ENCODE data around the gene TLNRD1.

Gene TLNRD1

DNA sequence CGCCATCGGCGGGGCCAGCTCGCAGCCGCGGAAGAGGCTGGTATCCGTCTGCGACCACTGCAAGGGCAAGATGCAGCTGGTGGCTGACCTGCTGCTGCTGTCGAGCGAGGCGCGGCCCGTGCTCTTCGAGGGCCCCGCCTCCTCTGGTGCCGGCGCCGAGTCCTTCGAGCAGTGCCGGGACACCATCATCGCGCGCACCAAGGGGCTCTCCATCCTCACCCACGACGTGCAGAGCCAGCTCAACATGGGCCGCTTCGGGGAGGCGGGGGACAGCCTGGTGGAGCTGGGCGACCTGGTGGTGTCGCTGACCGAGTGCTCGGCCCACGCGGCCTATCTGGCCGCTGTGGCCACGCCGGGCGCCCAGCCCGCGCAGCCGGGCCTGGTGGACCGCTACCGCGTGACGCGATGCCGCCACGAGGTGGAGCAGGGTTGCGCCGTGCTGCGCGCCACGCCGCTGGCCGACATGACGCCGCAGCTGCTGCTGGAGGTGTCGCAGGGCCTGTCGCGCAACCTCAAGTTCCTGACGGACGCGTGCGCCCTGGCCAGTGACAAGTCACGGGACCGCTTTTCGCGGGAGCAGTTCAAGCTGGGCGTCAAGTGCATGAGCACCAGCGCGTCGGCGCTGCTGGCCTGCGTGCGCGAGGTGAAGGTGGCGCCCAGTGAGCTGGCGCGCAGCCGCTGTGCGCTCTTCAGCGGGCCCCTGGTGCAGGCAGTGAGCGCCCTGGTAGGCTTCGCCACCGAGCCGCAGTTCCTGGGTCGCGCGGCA lies 1.8 kb downstream of the TLNRD1 start:
- no peak for DNase-seq (ENCODE audit: low read depth)

DNA sequence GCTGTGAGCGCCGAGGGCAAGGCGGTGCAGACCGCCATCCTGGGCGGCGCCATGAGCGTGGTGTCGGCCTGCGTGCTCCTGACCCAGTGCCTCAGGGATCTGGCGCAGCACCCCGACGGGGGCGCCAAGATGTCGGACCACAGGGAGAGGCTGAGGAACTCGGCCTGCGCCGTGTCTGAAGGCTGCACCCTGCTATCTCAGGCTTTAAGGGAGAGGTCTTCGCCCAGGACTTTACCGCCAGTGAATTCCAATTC lies 2.3 kb downstream of the TLNRD1 start:
- no peak for DNase-seq (ENCODE audit: low read depth)

DNA sequence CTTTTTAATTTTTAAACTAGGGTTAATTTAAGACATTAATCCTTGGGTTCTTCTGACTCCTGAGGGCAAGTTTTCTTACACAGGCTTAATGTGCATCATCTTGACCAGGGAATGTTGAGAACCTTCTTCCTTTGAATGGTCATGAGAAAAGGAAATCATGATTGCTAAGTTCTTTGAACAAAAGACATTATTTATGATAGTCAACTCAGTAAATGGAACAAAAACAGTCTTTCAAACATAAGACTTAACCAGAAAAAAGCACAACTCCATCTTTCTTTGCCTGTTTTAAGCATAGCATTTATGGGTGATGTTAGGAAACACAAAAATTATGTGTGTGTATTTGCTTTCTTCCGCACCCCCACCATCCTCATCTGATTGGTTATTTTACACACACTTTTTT lies 5.4 kb downstream of the TLNRD1 start:
- DNase-seq (ENCODE audit: low read depth): no peak

DNA sequence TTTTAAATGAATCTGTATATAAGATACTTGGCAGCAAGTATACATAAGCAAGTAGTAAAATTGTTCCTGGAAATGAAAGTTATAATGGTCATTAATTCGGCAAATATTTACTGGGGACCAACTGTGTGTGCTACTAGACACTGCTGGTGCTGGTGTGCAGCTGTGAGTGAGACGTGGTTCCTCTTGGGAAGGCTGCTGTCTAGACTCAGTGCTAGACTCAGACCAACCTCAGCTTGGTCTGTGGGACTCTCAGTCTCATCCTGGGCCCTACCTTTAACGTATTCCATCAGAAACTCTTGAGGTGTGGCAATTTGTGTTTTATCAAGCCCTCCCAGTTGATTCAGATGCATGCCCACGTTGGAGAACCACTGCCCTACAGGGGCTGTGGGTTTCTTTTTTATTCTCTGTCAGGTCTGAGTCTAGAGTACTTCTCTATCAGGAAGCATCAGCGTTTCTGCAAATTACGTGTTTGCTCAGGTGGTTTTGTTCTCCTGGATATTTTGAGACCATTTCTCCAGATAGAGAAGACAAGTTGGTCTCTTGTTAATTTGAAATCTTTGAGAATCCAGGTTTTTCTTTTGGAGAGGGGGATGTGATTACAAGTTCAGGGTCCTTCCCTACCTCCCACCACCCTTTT lies 6.8 kb downstream of the TLNRD1 start:
- DNase-seq (ENCODE audit: low read depth): no peak

DNA sequence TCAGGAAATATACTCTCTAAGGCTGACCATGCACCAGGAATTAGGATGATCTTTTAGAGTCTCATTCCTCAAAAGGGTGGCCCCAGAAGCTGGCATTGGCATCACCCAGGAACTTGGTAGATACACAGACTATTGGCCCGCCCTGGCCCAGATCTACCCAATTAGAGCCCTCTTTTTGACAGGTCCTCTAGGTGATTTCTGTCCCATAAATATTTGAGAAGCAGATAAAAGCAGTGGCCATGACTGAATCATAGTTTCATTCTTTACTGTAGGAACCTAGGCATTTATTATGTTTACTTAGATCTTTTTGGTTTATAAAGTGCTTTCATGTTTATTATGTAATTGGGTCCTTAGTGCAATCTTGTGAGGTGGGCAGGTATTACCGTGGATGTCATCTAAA lies 7.6 kb downstream of the TLNRD1 start:
- DNase-seq (ENCODE audit: low read depth): no peak

DNA sequence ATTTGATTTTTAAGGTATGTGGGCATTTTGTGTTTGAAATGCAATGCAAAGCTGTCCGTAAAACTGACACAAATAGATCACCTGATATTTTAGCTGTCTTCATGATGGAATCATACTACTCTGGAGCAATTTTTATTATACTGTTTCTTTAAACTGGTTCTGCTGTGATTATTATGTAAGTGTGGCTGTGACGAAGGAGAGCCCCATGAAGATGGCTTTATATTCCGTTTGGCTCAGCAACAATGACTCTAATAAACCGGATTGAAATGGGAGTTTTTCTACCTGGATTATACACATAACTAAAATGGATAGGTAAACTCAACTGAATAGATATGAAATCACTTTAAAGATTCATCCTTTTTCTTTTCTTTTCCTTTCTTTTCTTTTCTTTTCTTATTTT lies 9.4 kb downstream of the TLNRD1 start:
- no peak for DNase-seq (ENCODE audit: low read depth)

DNA sequence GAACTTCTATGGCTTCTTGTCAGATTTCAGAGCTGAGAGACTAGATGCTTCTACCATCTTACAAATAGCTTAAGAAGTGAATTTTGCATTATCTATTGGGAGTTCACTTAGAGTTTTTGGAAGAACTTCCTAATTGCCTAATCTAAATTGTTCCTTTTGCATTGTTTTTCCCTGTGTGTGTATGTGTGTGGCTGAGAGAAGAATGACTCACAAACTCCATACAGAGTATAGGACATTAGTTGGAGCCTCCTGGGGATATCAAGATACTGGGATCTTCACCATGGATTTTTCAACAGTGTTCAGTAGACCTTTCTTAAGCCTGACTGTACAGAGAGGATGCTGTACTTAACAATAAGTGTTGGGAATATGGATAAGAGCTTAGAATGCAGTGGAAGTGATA lies 10.9 kb downstream of the TLNRD1 start:
- no peak for DNase-seq (ENCODE audit: low read depth)

DNA sequence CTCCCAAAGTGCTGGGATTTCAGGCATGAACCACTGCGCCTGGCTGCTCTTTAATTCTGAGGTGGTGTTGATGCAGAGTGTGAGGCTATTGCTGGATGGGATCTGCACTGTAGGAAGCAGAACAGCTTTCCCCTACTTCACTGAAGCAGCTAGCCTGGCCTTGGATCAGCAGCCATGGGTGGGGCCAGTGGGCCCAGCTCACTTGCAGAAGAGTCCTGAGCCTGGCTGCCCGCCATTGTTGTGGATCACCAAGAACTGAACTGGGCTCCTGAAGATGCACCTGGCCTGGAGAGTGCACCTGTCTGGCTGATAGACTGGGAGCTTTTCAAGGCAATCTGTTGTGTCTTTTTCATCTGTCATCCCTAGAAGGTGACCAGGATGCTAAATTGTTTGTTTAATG lies 11.9 kb downstream of the TLNRD1 start:
- DNase-seq (ENCODE audit: low read depth): no peak

DNA sequence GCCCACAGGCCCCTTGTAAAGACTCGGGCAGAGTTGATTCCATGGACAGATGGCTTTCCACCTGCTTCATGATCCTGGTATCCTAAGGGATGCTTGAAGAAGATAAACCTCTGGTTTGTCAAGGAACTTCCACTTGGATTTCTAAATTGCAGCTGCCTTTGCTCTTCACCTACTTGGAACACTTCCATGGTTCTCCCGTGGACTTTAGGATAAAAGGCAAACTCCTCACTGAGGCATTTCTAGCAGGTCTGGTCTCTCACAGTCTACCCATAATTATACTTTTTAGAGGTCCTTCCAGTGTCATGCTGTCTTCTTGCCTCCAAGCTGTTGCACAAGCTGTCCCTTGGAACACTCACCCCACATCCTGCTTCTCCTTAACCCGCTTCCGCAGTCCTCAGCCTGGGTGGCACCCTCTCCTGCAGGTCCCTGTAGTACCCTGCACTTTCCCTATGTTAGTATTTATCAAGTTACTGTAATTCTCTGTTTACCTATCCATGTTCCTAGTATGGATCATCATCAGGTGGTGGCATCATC lies 12.7 kb downstream of the TLNRD1 start:
- DNase-seq (ENCODE audit: low read depth): no peak

DNA sequence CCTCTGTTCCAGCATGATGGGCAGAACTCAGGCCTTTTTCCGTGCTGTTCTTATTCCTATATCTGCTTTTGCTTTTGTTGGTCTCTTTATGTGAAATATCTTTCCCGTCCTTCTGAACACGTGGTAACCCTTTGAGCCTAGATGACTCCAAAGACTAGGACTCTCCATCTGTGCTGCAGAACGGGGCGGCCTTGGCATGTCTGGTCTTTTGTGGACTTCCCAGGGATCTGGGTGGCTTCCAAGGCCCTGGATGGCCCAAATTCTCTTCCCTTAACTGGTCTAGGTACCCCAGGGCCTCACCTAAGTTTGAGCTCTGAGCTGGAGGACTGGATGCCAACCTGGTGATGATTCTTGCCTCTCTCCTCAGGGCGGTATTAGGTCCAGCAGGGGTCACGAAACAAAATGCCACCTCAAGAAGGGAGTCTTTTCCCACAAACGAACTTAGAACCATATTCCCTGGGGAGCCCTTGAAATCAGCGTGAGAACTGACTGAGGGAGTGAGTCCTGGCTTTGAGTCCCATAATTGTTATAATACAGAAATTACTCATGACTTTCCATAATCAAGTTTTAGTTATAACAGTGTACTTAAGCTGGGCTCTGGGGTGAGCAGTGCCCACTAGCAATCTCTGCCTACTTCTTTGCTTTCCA lies 13.8 kb downstream of the TLNRD1 start:
- no peak for DNase-seq (ENCODE audit: low read depth)

DNA sequence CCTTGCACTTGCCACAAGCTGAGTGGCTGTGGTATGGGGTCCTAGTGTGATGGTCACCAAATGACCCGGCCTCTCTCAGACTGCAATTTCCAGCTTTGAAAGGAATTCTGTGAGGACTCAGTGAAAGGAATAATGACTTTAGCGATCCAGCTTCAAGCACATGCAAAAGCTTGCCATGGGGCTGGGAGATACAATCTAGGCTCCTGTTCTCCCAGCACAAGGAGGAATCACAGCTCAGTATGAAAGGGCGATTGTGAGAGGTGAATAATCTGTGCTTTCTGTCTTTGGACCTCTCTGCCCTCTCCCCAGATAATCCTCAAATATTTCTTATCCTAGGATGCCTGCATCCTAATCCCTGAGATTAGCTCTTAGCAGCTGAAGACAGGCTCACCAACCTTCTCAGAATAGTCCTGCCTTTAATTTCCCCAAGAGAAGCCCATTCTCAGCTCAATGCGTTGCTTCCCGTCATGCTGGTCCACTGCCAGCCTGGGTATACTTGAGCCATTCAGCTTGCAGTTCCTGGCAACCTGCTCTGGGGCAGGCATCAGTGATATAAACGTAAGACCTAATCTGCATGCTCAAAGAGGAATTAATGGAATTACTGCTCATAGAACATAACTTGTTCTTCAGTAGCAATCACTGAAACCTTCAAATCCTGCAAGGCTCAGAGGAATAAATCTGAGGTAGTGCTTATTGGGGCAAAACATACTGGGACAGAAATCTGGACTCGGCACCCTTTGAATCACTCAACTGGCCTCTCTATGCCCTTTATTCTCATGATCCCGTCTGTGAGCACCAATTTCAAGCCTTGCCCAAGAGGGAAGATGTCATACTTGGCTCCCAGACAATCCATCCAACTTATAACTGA lies 15.1 kb downstream of the TLNRD1 start:
- DNase-seq (ENCODE audit: low read depth): no peak

DNA sequence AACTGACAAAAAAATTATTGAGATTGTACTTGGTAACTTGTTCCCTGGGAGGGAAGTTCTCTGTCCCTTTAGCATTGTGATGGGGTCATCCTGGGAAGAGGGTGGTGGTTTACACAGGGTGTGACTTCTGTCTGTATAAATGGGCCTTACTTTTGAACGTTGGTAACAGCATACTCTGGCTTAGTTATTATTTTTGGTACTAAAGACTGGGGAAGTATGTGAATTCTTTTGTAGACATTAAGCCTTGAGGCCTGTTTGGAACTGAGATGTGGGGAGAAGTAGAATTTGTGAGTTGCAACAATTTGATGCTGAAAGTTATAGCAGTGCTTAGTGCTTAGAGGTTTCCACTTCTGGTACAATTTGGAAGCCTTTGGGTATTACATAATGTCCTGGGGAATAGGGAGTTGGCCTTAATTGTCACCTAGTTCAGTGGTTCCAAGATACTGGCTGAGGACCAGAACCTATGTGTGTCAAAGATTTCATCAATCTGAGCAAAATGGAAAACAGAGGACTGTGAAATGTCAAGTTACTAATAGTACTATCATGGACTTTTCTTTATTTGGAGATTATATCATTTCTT lies 15.9 kb downstream of the TLNRD1 start:
- DNase-seq (ENCODE audit: low read depth): no peak

DNA sequence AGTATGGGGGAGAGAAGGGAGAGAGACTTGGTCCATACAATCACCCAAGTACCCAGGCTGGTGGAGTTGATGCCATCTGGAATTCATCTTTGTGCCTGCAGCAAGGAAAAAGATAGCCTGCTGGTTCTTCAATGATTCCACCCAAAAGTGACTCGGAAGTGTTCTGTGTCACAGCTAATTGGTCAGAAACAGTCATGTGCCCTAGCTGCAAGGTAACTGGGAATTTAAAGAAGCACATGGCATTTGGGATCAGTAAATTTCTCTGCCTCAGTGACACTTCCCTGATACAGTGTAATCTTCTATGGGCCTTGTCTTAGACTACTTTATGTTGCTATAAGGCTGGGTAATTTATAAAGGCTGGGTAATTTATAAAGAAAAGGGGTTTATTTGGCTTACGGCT lies 17.5 kb downstream of the TLNRD1 start:
- DNase-seq (ENCODE audit: low read depth): no peak

DNA sequence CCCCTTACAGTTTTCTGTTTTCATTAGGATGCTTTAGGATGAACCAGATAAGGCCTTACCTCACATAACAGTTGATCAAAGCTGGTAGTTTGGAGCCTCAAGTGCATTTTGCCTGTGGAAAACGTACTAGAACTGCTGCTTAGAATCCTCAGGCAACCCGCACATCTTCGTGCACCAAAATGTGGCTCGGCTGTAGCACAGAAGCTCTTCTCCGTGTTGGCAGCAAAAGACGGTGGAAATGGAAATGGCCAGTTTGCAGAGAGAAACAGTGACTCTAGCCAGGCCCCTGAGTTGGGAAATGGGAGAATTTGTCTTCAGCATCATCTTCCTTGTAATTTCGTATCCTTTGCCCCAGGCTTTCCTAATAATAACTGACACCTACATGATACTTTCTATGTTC lies 20.6 kb downstream of the TLNRD1 start:
- no peak for DNase-seq (ENCODE audit: low read depth)

DNA sequence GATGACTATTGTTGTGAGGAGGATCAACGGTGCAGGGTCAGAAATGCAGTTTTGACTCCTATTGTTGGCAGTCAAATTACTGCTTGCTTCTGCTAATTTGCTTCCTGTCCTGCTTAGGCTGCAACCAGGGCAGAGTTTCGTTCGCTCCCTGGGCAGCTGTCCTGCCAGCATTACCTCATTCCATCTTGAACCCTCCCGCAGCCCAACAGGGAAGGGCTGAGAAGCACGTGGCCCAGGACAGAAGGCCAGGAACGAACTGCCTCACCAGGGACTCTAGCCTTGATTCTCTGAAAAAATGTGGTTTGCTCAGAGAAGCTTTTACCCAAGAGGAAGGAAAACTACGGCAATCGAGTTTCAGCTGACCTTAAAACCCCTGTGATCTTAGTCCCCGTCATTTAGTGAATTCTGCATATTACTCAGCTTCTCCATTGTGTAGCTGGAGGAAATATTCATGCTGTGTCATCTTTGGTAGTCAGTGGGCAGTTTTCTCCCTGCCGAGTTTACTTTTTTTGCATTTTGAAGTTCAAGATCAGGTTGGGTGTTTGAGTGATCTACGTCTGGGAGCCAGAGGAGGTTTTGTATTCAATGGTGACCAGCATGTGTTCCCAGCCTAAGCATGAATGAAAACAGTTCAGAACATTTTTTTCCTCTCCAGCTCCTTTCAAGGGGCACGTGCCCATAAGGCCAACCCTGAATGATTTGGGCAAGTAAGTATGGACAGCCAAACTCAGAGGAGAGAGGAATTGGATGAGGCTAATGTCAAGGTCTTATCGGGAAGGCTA lies 23.0 kb downstream of the TLNRD1 start:
- no peak for DNase-seq (ENCODE audit: low read depth)

DNA sequence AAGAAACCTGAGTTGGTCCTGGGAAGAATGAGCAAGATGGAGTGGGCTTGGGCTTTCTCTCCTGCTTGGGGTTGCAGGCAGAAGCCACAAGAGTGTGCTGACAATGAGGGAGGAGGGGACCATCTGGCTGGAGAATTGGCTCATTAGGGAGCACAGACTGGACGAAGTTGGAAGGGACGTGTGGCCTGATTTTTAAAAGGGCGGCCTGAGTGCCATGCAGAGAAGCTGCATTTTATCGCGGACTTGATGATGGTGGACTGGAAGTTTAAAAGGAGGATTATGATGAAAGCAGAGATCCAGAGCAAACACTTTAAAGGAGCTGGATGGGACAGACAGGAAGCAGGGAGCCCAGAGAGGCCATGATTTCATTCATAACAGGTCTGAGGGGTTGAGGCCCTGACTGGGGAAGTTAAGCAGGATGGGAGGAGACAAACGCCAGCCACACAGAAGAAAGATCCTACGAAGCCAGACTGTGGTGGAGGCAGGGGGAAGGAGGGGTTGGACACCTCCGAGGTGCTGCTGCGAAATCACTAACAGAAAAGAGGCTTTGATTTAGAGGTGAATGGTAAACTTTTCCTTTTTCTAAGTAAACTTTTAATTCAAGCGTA lies 23.6 kb downstream of the TLNRD1 start:
- no peak for DNase-seq (ENCODE audit: low read depth)

DNA sequence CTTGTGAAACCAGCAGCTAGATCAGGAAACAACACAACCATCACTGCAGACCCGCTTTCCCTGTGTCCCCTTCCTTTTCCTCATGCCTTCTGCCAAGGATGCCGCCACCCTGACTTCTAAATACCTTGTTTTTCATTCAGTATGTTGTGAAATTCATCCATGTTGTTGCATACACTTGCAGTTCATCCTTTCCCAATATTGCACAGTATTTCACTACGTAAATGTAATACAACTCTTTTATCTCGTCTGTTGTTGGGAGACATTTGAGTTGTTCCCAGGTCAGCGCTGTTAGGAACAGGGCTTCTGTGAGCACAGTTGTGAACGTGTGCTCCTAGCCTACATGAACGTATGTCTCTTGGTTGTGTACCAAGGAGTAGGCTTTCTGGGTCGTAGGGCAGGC lies 24.2 kb downstream of the TLNRD1 start:
- DNase-seq (ENCODE audit: low read depth): no peak

DNA sequence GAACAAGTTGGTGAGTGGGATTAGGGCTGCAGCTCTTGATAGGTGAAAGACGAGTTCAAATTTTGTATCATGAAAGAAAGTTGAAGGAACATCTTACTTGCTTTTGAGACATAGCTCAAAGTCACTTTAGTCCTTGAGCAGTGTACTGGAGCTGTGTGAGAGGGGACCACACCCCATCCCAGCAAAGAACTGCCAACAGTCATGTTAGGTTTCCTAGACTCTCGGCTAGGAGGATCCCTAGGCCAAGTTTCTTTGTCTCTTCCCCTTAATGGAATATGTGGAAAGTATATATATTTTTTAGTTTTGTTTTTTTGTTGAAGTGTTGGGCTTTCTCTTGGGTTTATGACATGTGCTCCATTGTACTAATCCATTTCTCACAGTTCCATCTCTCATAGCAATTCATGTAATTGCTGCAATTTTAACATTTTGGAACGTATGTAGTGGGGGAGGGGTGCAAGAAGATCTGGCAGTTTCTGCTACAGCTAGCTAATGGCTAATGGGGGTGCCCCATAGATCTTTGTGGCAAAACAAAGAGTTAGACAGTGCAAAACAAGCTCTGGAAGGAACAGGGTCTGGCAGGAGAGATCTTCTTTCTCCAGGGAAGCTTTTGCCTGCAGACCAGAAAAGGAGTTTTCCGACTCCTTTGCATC lies 25.1 kb downstream of the TLNRD1 start:
- no peak for DNase-seq (ENCODE audit: low read depth)

DNA sequence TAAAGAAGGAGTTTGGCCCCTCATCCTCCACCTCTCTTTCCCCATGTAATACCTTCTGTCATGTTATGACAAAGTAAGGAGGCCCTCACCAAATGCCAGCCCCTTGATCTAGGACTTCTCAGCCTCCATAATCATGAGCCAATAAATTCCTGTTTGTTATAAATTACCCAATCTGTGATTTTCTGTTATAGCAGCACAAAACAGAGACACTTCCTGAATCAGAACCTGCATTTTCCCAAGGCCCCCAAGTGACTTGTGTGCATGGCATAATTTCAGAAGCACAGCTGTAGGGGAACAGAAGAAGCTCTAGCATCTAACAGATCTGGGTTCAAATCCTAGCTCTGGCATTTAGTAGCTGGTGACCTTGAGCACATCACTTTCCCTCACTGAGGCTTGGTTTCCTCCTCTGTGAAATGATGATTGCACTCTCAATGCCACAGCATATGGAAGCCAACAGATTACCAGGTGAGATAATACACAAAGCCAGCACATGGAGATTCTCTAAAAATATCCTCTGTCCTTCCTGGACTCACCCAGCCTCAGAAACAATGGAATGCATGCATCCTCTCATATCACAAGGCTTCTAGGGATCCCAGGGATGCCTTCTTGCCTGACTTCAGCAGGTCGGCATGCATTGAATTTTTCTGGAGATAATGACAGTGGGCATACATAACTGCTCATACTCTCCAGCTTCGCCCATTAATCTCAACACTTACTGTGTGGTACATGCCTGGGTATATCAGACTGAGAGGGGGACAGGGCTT lies 26.3 kb downstream of the TLNRD1 start:
- no peak for DNase-seq (ENCODE audit: low read depth)

Measured in HS-27A (cell line).